Activated T-helper 1 cell treated with anti-CD3 and anti-CD28 coated beads, Interleukin-2, amount 50 U/mL, for 16 hours (primary cell): ENCODE data around the gene C1orf21.
"Not testable (repeated sequence)": the region's sequence is repeated elsewhere in the genome, so short reads cannot be mapped to it uniquely, and the experiment has no call there.

ENCODE experiments used
- DNase-seq, 2 donors: peaks; one replicate each; pipeline ENCODE4 v3.0.0-alpha.2; 2020; ENCODE audit warnings: low read depth in 1 of 2, low spot score in 1 of 2

The C1orf21 gene

DNA sequence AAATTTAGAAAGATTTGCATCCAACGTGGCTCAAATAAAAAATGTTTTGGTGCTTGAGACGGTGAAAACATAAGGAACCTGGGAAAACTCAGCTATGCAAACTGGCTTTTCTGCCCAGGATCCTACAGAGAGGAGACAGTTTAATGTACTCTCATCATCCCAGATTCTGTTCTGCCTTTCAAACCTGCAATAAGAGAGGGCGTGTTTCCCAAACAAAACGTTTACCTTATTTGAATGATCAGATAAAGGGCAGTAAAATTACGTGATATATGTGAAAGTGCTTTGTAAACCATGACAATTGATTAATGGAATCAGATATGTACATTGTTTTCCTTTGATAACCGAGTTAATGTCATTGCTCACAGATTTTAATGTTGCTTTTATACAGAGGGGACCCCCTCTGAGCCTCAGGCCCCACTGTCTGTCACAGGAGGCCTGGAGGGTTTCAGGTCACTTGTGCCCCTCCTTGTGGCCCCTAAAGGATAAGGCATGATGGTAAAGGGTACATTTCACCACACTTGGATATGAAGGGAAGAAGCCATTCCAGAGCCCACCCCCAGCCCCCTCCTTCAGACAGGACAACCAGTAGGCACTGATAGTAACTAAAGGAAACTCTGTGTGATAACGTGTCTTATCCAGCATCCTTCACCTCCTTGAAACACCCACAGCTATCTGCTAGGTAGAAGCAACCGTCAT lies 210.3 kb downstream of the C1orf21 start:
- DNase-seq: no peak

- DNase-seq: no peak
Observed at GRCh38 chr1:184597650-184598357, 211.0 kb downstream of the C1orf21 start.

GRCh38 chr1:184598403-184599193 lies 211.8 kb downstream of the C1orf21 start:
- DNase-seq: no peak

DNA sequence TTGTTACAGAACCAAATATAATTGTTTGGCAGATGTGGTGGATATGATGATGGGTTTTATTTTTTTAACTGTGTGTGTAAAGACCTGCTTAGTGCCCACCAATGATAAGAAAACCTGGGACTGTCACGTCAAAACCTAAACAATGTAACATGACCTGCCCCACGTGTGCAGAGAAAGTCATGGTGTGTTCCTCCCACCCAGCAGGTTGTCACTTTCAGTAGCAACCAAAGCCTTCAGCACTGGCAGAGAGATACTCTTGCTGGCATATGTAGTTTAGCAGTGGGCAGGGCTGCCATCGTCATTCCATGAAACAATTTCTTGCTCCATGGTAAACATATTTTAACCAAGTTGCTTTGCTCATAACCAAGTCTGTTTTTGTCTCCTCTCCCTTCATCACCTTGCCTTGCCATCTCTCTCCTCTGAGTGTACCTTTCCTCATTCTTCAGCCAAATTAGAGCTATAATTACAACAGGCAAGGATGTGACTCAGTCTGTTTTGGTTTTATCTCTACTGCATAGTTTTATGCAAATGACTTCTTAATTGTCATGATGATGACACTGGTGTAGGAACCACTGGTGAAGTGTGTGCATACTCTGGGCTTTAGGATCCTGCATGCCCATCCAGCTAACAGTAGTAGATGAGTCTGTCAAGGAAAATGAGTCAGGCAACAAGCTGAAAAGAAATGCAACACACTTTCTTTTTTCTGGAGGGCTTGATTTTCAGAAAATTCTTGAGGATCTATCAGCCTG lies 217.5 kb downstream of the C1orf21 start:
- DNase-seq: no peak

GRCh38 chr1:184605941-184606340 lies 219.1 kb downstream of the C1orf21 start:
- DNase-seq: no peak

- no peak for DNase-seq
Observed at GRCh38 chr1:184606786-184607185, 220.0 kb downstream of the C1orf21 start.

- DNase-seq: no peak
Observed at GRCh38 chr1:184608581-184608980, 221.8 kb downstream of the C1orf21 start.

DNA sequence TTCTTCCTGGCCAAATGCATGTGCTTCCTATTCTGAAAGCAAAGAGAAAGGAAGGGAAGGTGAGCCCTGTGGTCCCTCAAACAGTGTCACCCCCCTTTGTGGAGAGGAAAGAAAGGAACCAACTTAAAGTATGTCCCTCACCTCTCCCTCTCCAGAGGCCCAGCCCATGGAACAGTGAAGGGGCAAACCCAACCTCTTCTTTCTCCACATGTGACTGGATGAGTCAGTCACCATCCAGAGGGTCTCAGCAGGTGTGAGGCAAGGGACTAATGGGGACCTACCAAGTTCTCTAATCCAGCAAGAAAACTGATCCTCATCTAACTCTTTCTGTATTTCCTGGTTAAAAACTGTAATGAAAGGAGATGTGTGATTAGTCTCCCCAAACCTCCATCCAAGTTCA lies 222.2 kb downstream of the C1orf21 start:
- DNase-seq: no peak

DNA sequence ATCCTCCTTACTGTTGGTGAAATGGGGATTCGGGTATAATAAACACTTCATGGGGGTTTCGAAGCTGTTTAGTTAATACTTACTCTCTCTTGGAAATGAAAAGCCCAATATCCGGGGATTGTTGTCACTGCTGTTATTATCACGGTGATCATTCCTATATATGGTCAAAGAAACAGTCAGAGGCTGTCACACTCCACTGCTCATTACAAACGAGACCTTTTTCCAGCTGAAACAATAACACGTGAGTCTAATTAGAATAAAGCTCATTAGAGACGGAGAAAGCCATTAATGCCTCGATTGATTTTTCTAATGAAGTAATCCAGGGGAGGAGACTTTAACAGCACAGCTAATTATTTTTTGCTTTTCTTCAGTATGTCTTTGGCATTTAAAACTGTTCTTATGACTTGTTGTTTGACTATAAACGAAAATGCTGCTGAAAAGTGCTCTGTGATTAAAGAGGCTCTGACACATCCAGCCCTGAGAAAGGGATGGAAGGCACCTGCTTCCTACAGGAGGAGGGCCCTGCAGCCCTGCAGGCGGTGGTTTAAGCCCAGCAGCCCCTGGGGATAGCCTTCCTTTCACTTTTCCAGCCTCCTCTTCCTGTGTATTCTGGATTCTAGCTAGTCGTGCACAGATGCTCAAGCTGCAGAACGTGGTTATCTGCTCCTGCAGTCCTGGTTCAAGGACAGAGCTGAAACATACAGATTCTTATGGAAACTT lies 224.2 kb downstream of the C1orf21 start:
- no peak for DNase-seq

DNA sequence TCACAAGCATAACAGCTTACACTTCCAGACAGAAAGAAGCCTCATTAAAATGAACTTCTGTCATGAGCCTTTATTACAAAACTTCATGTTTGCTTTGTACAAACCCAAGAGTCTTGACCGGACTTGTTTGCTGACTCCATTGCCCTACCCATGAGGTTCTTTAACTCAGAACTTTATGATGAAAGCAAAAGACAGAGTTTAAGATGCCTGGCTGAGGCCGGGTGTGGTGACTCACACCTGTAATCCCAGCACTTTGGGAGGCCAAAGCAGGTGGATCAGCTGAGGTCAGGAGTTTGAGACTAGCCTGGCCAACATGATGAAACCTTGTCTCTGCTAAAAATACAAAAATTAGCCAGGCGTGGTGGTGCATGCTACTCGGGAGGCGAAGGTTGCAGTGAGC lies 225.4 kb downstream of the C1orf21 start:
- DNase-seq: not testable (repeated sequence)

- DNase-seq: no peak
Observed at GRCh38 chr1:184614667-184615066, 227.8 kb downstream of the C1orf21 start.

DNA sequence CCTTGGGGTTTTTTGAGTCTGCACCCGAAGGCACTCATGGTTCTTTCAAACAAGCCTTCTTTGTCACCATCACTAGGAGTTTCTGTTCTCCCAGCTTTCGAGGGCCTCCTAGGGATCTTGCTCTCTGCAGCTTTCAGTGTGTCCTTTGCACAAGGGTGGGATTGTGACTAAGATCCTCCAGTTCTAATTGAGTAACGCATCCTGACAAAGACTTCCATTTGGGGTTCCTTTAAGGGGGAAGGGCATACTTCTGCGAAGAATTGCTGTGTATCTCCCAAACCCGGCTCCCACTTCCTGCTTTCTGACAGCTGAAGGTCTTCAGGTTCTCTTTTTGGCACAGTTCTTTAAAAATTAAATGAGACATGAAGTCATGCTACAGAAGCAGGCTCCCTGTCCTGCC lies 228.5 kb downstream of the C1orf21 start:
- DNase-seq: no peak

DNA sequence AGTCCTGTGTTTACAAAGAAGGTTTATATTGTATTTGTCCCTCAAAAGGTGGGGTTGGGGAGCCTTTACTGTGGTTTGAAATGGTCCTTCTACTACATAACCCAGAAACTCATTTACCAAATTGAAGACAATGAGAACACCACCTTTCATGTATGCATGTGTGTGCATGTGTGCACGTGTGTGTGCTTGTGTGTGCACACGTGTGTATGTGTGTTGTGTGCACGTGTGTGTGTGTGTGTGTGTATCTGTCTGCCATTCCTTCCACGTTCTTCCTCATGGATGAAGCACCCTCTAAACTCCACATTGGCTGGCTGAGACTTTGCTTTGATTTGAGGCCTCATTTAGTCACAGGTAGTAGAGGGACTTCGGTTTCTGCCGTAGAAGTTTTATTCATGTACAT lies 229.7 kb downstream of the C1orf21 start:
- no peak for DNase-seq

- no peak for DNase-seq
Observed at GRCh38 chr1:184617433-184618029, 230.7 kb downstream of the C1orf21 start.

GRCh38 chr1:184618851-184619250 lies 232.0 kb downstream of the C1orf21 start:
- no peak for DNase-seq

DNA sequence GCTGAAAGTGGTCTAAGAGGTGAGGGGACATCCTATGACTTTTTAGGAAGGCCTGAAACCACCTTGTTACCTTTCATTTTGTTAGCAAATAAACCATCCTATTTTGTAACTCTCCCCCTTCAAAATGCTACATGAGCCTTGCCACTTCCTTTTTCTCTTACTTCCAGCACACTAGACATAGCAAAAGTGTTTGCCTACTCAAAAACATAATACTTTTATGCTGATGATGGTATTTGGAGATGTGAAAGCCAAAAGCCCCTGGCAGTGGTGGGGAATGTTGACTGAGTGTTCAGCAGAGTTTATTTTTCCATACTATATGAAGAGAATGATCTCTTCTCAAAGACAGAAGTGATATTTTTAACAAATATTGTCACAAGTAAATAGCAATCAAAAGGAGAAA lies 233.6 kb downstream of the C1orf21 start:
- no peak for DNase-seq

GRCh38 chr1:184621260-184621659 lies 234.4 kb downstream of the C1orf21 start:
- no peak for DNase-seq

DNA sequence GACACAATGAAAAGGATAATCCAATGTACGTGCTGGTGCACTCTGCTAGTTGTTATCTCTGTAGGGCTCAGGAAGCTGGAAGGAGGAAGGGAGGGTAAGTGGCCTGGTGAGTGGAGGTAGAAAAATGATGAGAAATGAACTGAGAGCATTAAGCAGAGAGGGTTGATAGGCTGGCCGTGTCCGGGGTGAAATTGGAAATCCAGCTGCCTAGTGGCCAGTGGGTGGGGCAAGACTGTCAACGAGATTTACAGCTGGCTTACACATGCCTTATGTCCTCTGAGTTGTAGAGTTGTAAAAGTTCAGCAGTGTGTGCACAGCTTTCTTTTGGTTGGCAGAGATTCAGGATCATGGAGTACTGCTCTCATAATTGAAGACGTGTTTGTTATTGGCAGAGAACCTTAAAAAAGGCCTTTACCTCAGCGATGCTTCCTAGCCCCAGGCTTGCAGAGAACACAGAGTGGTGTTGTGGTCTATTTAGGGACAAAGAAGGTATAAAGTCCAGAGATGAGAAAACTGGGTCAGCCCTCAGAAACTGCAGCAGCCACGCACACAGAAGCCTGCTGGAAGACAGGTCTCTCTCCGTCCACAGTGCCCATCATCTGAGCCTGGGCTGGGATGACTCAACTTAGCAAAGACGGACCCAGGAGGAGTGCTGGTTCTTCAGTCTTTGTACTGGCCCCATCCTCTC lies 235.5 kb downstream of the C1orf21 start:
- DNase-seq: no peak

GRCh38 chr1:184623404-184623803 lies 236.6 kb downstream of the C1orf21 start:
- no peak for DNase-seq

DNA sequence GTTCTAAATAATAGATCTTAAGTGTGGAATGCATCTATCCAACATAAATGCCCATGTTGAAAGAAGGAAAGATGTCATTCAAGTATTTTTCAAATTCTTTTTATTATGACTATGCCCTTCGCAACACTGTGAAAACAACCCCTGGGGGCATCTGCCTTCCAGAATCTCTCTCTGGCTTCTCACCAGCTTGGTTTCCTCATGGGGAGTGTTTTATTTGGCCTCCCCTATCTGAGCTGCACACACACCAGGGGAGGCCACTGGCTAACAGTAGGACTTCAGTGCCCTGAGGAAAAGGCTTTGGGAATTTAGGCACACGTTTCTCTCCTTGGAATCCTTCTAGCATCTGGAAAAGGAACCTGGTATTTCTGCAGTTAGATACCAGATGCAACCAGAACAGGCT lies 237.2 kb downstream of the C1orf21 start:
- no peak for DNase-seq
